ENCODE measurements around the gene CTPS1.
A peak's percentile ranks its signal among the peaks of the same experiment; 100 is the strongest.

The CTPS1 gene

DNA sequence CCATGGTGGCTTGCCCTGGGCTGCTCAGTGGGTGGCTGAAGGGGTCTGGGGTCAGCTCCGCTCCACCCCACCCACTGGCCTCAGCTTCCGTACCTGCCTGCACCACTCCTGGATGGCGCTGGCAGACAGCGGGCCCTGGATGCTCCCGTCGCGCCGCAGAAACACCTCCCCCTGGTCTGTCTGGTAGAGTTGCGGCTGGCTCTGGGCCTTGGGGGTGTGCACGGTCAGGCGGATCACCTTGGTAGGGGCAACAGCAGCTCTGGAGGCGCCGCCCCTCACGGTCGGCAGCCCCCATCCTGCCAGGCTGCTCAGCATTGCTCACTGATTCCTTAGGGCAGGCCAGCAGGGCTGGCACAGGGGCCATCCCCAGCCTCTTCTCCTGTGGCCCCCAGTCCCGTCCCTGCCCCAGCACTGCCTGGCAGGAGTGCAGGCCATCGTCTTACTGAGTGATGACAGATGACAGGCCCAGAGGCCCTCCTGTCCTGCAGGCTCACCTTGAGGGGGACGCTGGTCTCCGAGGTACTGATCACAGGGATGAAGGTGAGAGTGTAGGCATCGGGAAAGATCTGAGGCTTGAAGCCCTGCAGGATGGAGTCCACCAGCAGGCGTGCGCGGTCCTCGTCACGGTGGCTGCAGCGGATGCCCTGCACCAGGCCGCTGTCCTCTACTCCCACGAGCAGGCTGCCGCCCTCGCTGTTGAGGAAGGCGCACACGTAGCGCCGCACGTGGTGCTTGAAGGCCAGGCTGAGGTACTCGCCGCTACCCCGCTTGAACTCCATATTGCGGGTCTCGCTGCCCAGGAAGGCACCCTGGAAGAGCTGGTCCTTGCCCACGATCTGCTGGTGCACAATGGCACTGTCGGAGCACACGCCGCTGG lies 37.9 kb downstream of the CTPS1 start:
- H3K27me3 ChIP-seq (ENCODE audit: insufficient read depth, poor library complexity, severe bottlenecking), result no peaks in the 10 kb centered on the region
- DNase-seq (ENCODE audit: low read depth in 1 of 2, low spot score in 1 of 2), result no peak
- H3K4me3 ChIP-seq (replicated peaks; ENCODE audit: insufficient read depth, low read length), result no peak overlapping the region
- H3K27ac ChIP-seq (replicated peaks), result no peak overlapping the region
- TF ChIP-seq, protein P1, sequence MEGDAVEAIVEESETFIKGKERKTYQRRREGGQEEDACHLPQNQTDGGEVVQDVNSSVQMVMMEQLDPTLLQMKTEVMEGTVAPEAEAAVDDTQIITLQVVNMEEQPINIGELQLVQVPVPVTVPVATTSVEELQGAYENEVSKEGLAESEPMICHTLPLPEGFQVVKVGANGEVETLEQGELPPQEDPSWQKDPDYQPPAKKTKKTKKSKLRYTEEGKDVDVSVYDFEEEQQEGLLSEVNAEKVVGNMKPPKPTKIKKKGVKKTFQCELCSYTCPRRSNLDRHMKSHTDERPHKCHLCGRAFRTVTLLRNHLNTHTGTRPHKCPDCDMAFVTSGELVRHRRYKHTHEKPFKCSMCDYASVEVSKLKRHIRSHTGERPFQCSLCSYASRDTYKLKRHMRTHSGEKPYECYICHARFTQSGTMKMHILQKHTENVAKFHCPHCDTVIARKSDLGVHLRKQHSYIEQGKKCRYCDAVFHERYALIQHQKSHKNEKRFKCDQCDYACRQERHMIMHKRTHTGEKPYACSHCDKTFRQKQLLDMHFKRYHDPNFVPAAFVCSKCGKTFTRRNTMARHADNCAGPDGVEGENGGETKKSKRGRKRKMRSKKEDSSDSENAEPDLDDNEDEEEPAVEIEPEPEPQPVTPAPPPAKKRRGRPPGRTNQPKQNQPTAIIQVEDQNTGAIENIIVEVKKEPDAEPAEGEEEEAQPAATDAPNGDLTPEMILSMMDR (IDR thresholded peaks at IDR 0.05; ENCODE audit: insufficient read depth, low read length), result no peak
- TF ChIP-seq GABPA (IDR thresholded peaks at IDR 0.05; ENCODE audit: low read depth) (no peak), POLR2AphosphoS5 (IDR thresholded peaks at IDR 0.05; ENCODE audit: low read depth) (peak; percentile 12; the same call in 1 of the 2 replicates), SPI1 (IDR thresholded peaks at IDR 0.05; ENCODE audit: borderline replicate concordance, low read depth) (no peak)
- TF ChIP-seq, protein P2, sequence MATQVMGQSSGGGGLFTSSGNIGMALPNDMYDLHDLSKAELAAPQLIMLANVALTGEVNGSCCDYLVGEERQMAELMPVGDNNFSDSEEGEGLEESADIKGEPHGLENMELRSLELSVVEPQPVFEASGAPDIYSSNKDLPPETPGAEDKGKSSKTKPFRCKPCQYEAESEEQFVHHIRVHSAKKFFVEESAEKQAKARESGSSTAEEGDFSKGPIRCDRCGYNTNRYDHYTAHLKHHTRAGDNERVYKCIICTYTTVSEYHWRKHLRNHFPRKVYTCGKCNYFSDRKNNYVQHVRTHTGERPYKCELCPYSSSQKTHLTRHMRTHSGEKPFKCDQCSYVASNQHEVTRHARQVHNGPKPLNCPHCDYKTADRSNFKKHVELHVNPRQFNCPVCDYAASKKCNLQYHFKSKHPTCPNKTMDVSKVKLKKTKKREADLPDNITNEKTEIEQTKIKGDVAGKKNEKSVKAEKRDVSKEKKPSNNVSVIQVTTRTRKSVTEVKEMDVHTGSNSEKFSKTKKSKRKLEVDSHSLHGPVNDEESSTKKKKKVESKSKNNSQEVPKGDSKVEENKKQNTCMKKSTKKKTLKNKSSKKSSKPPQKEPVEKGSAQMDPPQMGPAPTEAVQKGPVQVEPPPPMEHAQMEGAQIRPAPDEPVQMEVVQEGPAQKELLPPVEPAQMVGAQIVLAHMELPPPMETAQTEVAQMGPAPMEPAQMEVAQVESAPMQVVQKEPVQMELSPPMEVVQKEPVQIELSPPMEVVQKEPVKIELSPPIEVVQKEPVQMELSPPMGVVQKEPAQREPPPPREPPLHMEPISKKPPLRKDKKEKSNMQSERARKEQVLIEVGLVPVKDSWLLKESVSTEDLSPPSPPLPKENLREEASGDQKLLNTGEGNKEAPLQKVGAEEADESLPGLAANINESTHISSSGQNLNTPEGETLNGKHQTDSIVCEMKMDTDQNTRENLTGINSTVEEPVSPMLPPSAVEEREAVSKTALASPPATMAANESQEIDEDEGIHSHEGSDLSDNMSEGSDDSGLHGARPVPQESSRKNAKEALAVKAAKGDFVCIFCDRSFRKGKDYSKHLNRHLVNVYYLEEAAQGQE (IDR thresholded peaks at IDR 0.05; ENCODE audit: insufficient replicate concordance, low read depth), result no peak

DNA sequence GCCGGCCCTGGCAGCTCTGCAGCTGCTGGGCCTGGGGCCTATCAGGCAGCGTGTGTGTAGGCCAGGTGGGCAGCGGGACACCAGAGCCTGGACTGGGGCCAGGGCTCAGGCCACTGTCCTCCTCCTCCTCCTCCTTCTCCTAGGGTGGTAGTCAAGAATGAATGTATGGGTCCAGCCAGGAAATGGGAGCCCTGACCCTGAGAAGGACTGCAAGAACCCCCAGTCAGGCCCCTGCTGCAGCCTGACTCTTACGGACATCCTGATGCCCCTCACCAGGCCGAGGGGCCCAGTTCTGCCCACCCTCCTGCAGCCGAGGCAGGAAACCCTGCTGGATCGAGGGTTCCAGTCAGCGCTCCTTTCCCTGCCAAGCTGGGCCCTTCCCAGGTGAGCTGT lies 38.5 kb downstream of the CTPS1 start:
- Histone ChIP-seq H3K27me3 (ENCODE audit: insufficient read depth, poor library complexity, severe bottlenecking) (no peaks in the 10 kb centered on the region), H3K4me3 (replicated peaks; ENCODE audit: insufficient read depth, low read length) (no peak overlapping the region), H3K27ac (replicated peaks) (no peak overlapping the region)
- no peak for DNase-seq (ENCODE audit: low read depth in 1 of 2, low spot score in 1 of 2)
- TF ChIP-seq SPI1 (IDR thresholded peaks at IDR 0.05; ENCODE audit: borderline replicate concordance, low read depth), result no peak
- TF ChIP-seq, protein P2 (IDR thresholded peaks at IDR 0.05; ENCODE audit: insufficient replicate concordance, low read depth), result no peak
- no peak for TF ChIP-seq GABPA (IDR thresholded peaks at IDR 0.05; ENCODE audit: low read depth)
- TF ChIP-seq POLR2AphosphoS5 (IDR thresholded peaks at IDR 0.05; ENCODE audit: low read depth), result no peak
- TF ChIP-seq, protein P1 (IDR thresholded peaks at IDR 0.05; ENCODE audit: insufficient read depth, low read length), result no peak

DNA sequence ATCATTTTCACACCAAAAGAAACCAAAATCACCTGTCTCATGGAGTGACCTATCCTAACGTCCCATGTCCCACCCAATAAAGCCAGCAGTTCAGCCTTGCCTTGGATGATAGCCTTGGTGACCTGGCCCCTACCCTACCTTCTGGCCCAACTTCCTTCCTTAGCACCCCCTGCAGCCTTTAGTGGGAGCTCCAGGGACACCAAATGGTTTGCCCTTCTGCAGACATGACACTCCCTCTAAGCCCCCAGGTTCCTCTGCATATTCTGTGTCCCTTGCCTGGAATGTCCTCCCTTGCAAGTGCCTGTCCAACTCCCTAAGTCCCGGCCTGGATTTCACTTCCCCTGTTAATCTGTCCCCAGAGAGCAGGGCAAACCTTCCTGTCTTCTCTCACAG lies 39.9 kb downstream of the CTPS1 start:
- Histone ChIP-seq H3K27ac (replicated peaks) (no peak overlapping the region), H3K27me3 (ENCODE audit: insufficient read depth, poor library complexity, severe bottlenecking) (no peaks in the 10 kb centered on the region), H3K4me3 (replicated peaks; ENCODE audit: insufficient read depth, low read length) (no peak overlapping the region)
- no peak for DNase-seq (ENCODE audit: low read depth in 1 of 2, low spot score in 1 of 2)
- no peak for TF ChIP-seq SPI1 (IDR thresholded peaks at IDR 0.05; ENCODE audit: borderline replicate concordance, low read depth)

DNA sequence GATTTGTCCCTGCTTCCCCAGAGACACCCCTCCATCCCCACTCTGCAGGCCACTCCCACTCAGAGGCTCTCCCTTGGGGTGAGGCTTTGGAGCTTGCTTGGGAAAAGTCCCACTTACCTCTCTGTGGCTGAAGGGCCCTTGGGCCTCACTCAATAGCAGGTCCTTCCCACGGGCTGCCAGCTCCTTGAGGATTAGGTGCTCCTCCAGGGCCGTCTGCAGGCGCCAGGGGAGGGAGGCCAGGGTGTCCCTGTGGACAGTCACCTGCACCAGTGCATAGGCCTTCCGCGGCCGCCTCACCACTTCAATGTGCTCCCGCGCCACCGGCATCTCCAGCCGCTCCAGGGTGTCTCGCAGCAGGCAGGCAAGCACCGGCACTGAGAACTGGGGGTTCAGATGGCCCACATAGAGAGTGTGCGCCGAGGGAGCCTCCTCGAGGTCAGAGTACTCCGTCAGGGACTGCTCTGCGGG lies 40.6 kb downstream of the CTPS1 start:
- Histone ChIP-seq H3K27me3 (ENCODE audit: insufficient read depth, poor library complexity, severe bottlenecking) (no peaks in the 10 kb centered on the region), H3K27ac (replicated peaks) (no peak overlapping the region), H3K4me3 (replicated peaks; ENCODE audit: insufficient read depth, low read length) (no peak overlapping the region)
- no peak for DNase-seq (ENCODE audit: low read depth in 1 of 2, low spot score in 1 of 2)
- no peak for TF ChIP-seq SPI1 (IDR thresholded peaks at IDR 0.05; ENCODE audit: borderline replicate concordance, low read depth)
- no peak for TF ChIP-seq GABPA (IDR thresholded peaks at IDR 0.05; ENCODE audit: low read depth)
- TF ChIP-seq POLR2AphosphoS5 (IDR thresholded peaks at IDR 0.05; ENCODE audit: low read depth), result 0 out of 2 replicates have a peak, but pooled peaks have one; percentile 39
- TF ChIP-seq, protein P2 (IDR thresholded peaks at IDR 0.05; ENCODE audit: insufficient replicate concordance, low read depth), result no peak
- TF ChIP-seq, protein P1 (IDR thresholded peaks at IDR 0.05; ENCODE audit: insufficient read depth, low read length), result no peak

All from HL-60 (cell line).